Adrenal gland (tissue), 5 donors: ENCODE measurements around the gene AMZ1.

Experiments
- POLR2A ChIP-seq, 2 donors: fragments of 450-650 bp; IDR thresholded peaks; one replicate each; pipeline ENCODE4 v1.6.1; 2017; ENCODE audit warnings: antibody characterized with exemption in 2 of 2, mild to moderate bottlenecking in 2 of 2, moderate library complexity in 1 of 2
- TF ChIP-seq, protein P1 (sequence below), 6 experiments: fragments of 450-650 bp in 4 of 6; fragments of 200-600 bp in 2 of 6; sonication (generic) in 1 of 6; IDR thresholded peaks; 1 replicate in 5 of 6; 2 replicates in 1 of 6; pipeline versions ENCODE4 v1.5.1 to v1.8.0; 2016 to 2021; ENCODE audit warnings: antibody characterized with exemption in 6 of 6, mild to moderate bottlenecking in 2 of 6, moderate library complexity in 1 of 6
- donor health status: DM: no; HTN: no; CAD: no.

DNA sequence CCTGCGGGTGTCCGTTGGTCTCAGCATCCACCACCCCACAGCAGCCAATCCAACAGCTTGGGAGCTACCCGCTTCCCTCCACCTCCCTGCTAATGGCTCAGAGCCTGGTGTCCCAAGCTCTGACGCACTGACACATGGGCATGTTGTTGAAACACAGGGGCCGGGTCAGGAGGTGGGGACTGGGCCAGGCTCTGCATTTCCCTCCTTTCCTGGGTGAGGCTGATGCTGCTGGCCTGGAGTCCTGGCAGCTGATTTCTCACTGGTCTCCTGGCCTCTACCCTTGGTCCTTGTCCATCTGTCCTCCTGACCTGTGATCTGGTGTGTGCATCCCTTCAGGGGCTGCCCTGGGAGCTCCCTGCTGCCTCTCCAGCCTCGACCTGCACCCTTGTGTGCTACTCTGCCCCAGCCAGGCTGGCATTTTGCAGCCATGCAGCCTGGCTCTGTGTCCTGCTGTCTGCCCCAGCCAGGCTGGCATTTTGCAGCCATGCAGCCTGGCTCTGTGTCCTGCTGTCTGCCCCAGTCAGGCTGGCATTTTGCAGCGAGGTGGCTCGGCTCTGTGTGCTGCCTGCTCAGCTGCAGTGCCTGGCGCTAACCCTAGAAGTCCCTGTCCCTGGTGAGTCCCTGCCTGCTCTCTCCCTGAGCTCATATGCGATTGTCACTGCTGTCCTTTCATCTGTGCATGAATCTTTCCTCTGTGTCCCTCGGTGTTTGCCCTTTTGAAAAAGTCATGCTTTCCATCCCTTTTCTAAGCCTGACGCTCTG, 14.0 kb downstream of the AMZ1 start:
- TF ChIP-seq, protein P1, sequence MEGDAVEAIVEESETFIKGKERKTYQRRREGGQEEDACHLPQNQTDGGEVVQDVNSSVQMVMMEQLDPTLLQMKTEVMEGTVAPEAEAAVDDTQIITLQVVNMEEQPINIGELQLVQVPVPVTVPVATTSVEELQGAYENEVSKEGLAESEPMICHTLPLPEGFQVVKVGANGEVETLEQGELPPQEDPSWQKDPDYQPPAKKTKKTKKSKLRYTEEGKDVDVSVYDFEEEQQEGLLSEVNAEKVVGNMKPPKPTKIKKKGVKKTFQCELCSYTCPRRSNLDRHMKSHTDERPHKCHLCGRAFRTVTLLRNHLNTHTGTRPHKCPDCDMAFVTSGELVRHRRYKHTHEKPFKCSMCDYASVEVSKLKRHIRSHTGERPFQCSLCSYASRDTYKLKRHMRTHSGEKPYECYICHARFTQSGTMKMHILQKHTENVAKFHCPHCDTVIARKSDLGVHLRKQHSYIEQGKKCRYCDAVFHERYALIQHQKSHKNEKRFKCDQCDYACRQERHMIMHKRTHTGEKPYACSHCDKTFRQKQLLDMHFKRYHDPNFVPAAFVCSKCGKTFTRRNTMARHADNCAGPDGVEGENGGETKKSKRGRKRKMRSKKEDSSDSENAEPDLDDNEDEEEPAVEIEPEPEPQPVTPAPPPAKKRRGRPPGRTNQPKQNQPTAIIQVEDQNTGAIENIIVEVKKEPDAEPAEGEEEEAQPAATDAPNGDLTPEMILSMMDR (IDR thresholded peaks at IDR 0.05) = no peak
- no peak for TF ChIP-seq POLR2A (IDR thresholded peaks at IDR 0.05)
